NCI-H1436 treated with DMSO at 0.1 percent for 48 hours (cell line): ENCODE data around the gene SLC4A1AP.
"Not testable (repeated sequence)": the region's sequence is repeated elsewhere in the genome, so short reads cannot be mapped to it uniquely, and the experiment has no call there.

ENCODE experiments used
- DNase-seq: peaks from one replicate; lab custom pipeline; 2025; lab: John Stamatoyannopoulos, UW

Gene SLC4A1AP

GRCh38 chr2:27663285-27664153 lies at the start of gene SLC4A1AP, which contains the start of gene SUPT7L:
TSS of gene SLC4A1AP (plus strand) at chr2:27663889. CDS start at chr2:27663915, 26 bp downstream.
TSS of gene SUPT7L (minus strand) at chr2:27663614. CDS start at chr2:27662192, 1,422 bp downstream.
- peak; percentile 49 for DNase-seq

GRCh38 chr2:27613985-27614384 lies 49.7 kb upstream of the SLC4A1AP start:
- DNase-seq, result no peak

GRCh38 chr2:27615316-27615715 lies 48.4 kb upstream of the SLC4A1AP start:
- DNase-seq, result no peak

GRCh38 chr2:27621524-27621923 lies 42.2 kb upstream of the SLC4A1AP start:
- no peak for DNase-seq

GRCh38 chr2:27622921-27623384 lies 40.7 kb upstream of the SLC4A1AP start:
- no peak for DNase-seq

GRCh38 chr2:27624943-27625342 lies 38.7 kb upstream of the SLC4A1AP start:
- no peak for DNase-seq

GRCh38 chr2:27626323-27626722 lies 37.4 kb upstream of the SLC4A1AP start:
- not testable (repeated sequence) for DNase-seq

GRCh38 chr2:27626921-27627320 lies 36.8 kb upstream of the SLC4A1AP start:
- not testable (repeated sequence) for DNase-seq

- DNase-seq, result no peak
Measured at GRCh38 chr2:27627963-27628766, 35.5 kb upstream of the SLC4A1AP start.

GRCh38 chr2:27628767-27629709 lies 34.7 kb upstream of the SLC4A1AP start, which contains the start of the genes CCDC121 and GPN1:
TSS of gene CCDC121 (minus strand) at chr2:27629012. CDS start at chr2:27627799, 1,213 bp downstream.
TSS of gene GPN1 (plus strand) at chr2:27629050. CDS start at chr2:27629059, 9 bp downstream.
- peak; percentile 37 for DNase-seq

- not testable (repeated sequence) for DNase-seq
Measured at GRCh38 chr2:27630257-27630656, 33.4 kb upstream of the SLC4A1AP start.

GRCh38 chr2:27634291-27634690 lies 29.4 kb upstream of the SLC4A1AP start:
- DNase-seq, result no peak

- DNase-seq, result no peak
Measured at GRCh38 chr2:27636766-27637165, 26.9 kb upstream of the SLC4A1AP start.

- no peak for DNase-seq
Measured at GRCh38 chr2:27638037-27638637, 25.6 kb upstream of the SLC4A1AP start.

- no peak for DNase-seq
Measured at GRCh38 chr2:27638709-27639108, 25.0 kb upstream of the SLC4A1AP start.

- DNase-seq, result no peak
Measured at GRCh38 chr2:27640722-27641245, 22.9 kb upstream of the SLC4A1AP start.

GRCh38 chr2:27645197-27645596 lies 18.5 kb upstream of the SLC4A1AP start:
- DNase-seq, result no peak

GRCh38 chr2:27647289-27647688 lies 16.4 kb upstream of the SLC4A1AP start:
- DNase-seq, result no peak

- no peak for DNase-seq
Measured at GRCh38 chr2:27647737-27648136, 16.0 kb upstream of the SLC4A1AP start.

GRCh38 chr2:27651056-27651455 lies 12.6 kb upstream of the SLC4A1AP start:
- DNase-seq, result no peak

- DNase-seq, result no peak
Measured at GRCh38 chr2:27652341-27652740, 11.3 kb upstream of the SLC4A1AP start.
